K562 (cell line): ENCODE data around the gene AAK1. TPM values are rescaled to one million over a fixed set of nuclear protein-coding genes. Genes with fewer than 3 reads are reported as not detected.

Experiments used
- ATAC-seq: fragments of 200-7000 bp; cut with Tn5 transposase; 3 replicates; pipeline ENCODE4 v1.9.1; 2020; ENCODE audit warnings: moderate library complexity
- BruUV-seq: library from RNA; stranded (reverse); fragments of 400-500 nt; replicated peaks from 2 replicates; lab custom pipeline; 2021; lab: Mats Ljungman, UMichigan
- CTCF ChIA-PET: fragments of 300-600 bp; formaldehyde crosslinking; extraction: SDS; loops from one replicate; lab custom pipeline; 2021; ENCODE audit warnings: low intra/inter-chr PET ratio; lab: Yijun Ruan, JAX
- POLR2A ChIA-PET: fragments of 300-600, 350-650 bp; sonication (Branson Sonifier 250); formaldehyde crosslinking; extraction: SDS; loops from one replicate; lab custom pipeline; 2021; ENCODE audit warnings: antibody characterized with exemption, inconsistent platforms; lab: Yijun Ruan, JAX
- DNase-seq, 4 experiments: peaks; one replicate each; pipeline versions ENCODE4 v3.0.0 to v3.0.0-alpha.2; 2011 to 2018; ENCODE audit warnings: low spot score in 3 of 4, mixed read lengths in 3 of 4; ENCODE audit errors: extremely low read depth in 1 of 4
- FAIRE-seq: peaks from 2 replicates; lab custom pipeline; 2011; peaks lifted over from hg19 to GRCh38; lab: Jason Lieb, UNC
- H2AFZ ChIP-seq: 2 replicates; pipeline ENCODE4 v1.6.0; 2011; ENCODE audit warnings: low read depth, low read length, control low read depth, inconsistent platforms
- H3K27ac ChIP-seq: fragments of 200-600 bp; 3 replicates; pipeline ENCODE4 v1.8.0; 2011; ENCODE audit warnings: low read depth, mild to moderate bottlenecking, control low read depth, inconsistent platforms, low read length, moderate library complexity, mixed read lengths; ENCODE audit errors: extremely low read depth
- H3K27me3 ChIP-seq, 2 experiments: fragments of 300-600 bp in 1 of 2; 2 replicates in 1 of 2; 3 replicates in 1 of 2; pipeline versions ENCODE4 v1.6.0 to v1.8.0; 2011; ENCODE audit warnings: inconsistent platforms in 2 of 2, low read length in 2 of 2, mild to moderate bottlenecking in 1 of 2, mixed read lengths in 1 of 2, moderate library complexity in 1 of 2; ENCODE audit not compliant: control insufficient read depth in 2 of 2, insufficient read depth in 2 of 2
- H3K36me3 ChIP-seq: fragments of 300-600 bp; 3 replicates; pipeline ENCODE4 v1.8.0; 2011; ENCODE audit warnings: mild to moderate bottlenecking, low read length, inconsistent platforms; ENCODE audit not compliant: control insufficient read depth, insufficient read depth
- H3K4me1 ChIP-seq, 2 experiments: fragments of 200-600 bp in 1 of 2; replicated peaks in 1 of 2; 2 replicates in 1 of 2; 3 replicates in 1 of 2; pipeline versions ENCODE4 v1.5.1 to v1.8.0; 2011; ENCODE audit warnings: inconsistent platforms in 2 of 2, low read length in 2 of 2, mild to moderate bottlenecking in 1 of 2, mixed read lengths in 1 of 2, moderate library complexity in 1 of 2; ENCODE audit not compliant: control insufficient read depth in 2 of 2, insufficient read depth in 2 of 2
- H3K4me2 ChIP-seq: 2 replicates; pipeline ENCODE4 v1.6.1; 2011; ENCODE audit warnings: low read length, control low read depth, inconsistent platforms, mixed read lengths; ENCODE audit not compliant: insufficient read depth
- H3K4me3 ChIP-seq: fragments of 200-600 bp; sonication (generic), shearing (Covaris generic); 2 replicates; pipeline ENCODE4 v1.5.1; 2016; ENCODE audit warnings: control low read depth, inconsistent platforms
- H3K79me2 ChIP-seq: fragments of 200-600 bp; 3 replicates; pipeline ENCODE4 v1.8.0; 2011; ENCODE audit warnings: low read length, inconsistent platforms; ENCODE audit not compliant: control insufficient read depth, insufficient read depth
- H3K9ac ChIP-seq, 2 experiments: 2 replicates each; pipeline versions ENCODE4 v1.6.0 to v1.6.1; 2011; ENCODE audit warnings: low read depth in 2 of 2, low read length in 2 of 2, control low read depth in 1 of 2, inconsistent platforms in 1 of 2, mild to moderate bottlenecking in 1 of 2, mixed read lengths in 1 of 2; ENCODE audit not compliant: insufficient read depth in 1 of 2
- H3K9me1 ChIP-seq: one replicate; pipeline ENCODE4 v1.6.0; 2011; ENCODE audit warnings: inconsistent platforms, mild to moderate bottlenecking, low read length, moderate library complexity; ENCODE audit not compliant: control insufficient read depth, insufficient read depth
- H3K9me3 ChIP-seq: replicated peaks from 2 replicates; pipeline ENCODE4 v1.5.1; 2011; ENCODE audit warnings: low read depth, low read length, inconsistent platforms; ENCODE audit not compliant: control insufficient read depth, insufficient read depth
- H4K20me1 ChIP-seq: replicated peaks from 2 replicates; pipeline ENCODE4 v1.6.1; 2011; ENCODE audit warnings: low read length, inconsistent platforms, mixed read lengths; ENCODE audit not compliant: control insufficient read depth, insufficient read depth
- ARHGAP35 ChIP-seq: fragments of 450-650 bp; IDR thresholded peaks from 2 replicates; pipeline ENCODE4 v1.6.1; 2018; ENCODE audit not compliant: partially characterized antibody
- BCL6 ChIP-seq: fragments of 250-450 bp; sonication (Bioruptor Pico); IDR thresholded peaks from 2 replicates; pipeline ENCODE4 v1.4.0; 2020
- EP300 ChIP-seq: IDR thresholded peaks from 2 replicates; pipeline ENCODE4 v1.6.1; 2012; ENCODE audit warnings: low read length, improper control_type of control experiment
- ERF ChIP-seq: fragments of 450-650 bp; formaldehyde crosslinking; IDR thresholded peaks from 2 replicates; pipeline ENCODE4 v1.4.0; 2020; ENCODE audit warnings: mild to moderate bottlenecking, mixed read lengths
- HNRNPK ChIP-seq: fragments of 200-400 bp; formaldehyde crosslinking; IDR thresholded peaks from one replicate; pipeline ENCODE4 v1.6.1; 2018; ENCODE audit warnings: mild to moderate bottlenecking, low read depth, low read length; ENCODE audit not compliant: poor library complexity, severe bottlenecking
- ID3 ChIP-seq, 2 experiments: fragments of 250-450 bp in 1 of 2; fragments of 450-650 bp in 1 of 2; sonication (Bioruptor Pico) in 1 of 2; IDR thresholded peaks; 2 replicates each; pipeline versions ENCODE4 v1.6.1 to v1.8.0; 2016 to 2021; ENCODE audit warnings: mild to moderate bottlenecking in 2 of 2, moderate library complexity in 2 of 2, missing compliant biosample characterization in 1 of 2, missing genetic modification characterization in 1 of 2
- LCOR ChIP-seq: sonication (generic); formaldehyde crosslinking; IDR thresholded peaks from 2 replicates; pipeline ENCODE4 v1.8.0; 2022; ENCODE audit warnings: mild to moderate bottlenecking, missing genetic modification reagents
- MLLT1 ChIP-seq, 2 experiments: fragments of 450-650 bp; IDR thresholded peaks; 2 replicates each; pipeline ENCODE4 v1.6.1; 2016
- NBN ChIP-seq: fragments of 450-650 bp; IDR thresholded peaks from 2 replicates; pipeline ENCODE4 v1.6.1; 2016; ENCODE audit warnings: low read depth, mild to moderate bottlenecking
- NCOR1 ChIP-seq: fragments of 450-650 bp; IDR thresholded peaks from 2 replicates; pipeline ENCODE4 v1.6.1; 2016; ENCODE audit warnings: mild to moderate bottlenecking, moderate library complexity
- NR2F6 ChIP-seq: fragments of 450-650 bp; formaldehyde crosslinking; IDR thresholded peaks from 2 replicates; pipeline ENCODE4 v1.4.0; 2020; ENCODE audit warnings: mild to moderate bottlenecking
- PRMT5 ChIP-seq: sonication (generic); formaldehyde crosslinking; IDR thresholded peaks from 2 replicates; pipeline ENCODE4 v1.5.0; 2020; ENCODE audit warnings: missing genetic modification reagents
- PTRF ChIP-seq: fragments of 450-650 bp; IDR thresholded peaks from 2 replicates; pipeline ENCODE4 v1.6.1; 2016; ENCODE audit warnings: mild to moderate bottlenecking, missing genetic modification characterization, missing compliant biosample characterization
- ZFP1 ChIP-seq: fragments of 450-650 bp; formaldehyde crosslinking; IDR thresholded peaks from 2 replicates; pipeline ENCODE4 v1.4.0; 2020; ENCODE audit warnings: mild to moderate bottlenecking, mixed read lengths
- ZNF354B ChIP-seq: fragments of 250-450 bp; sonication (Bioruptor Pico); IDR thresholded peaks from 2 replicates; pipeline ENCODE4 v1.4.0; 2020
- ZNF551 ChIP-seq: fragments of 250-450 bp; sonication (Bioruptor Pico); IDR thresholded peaks from 2 replicates; pipeline ENCODE4 v1.5.0; 2021; ENCODE audit warnings: mild to moderate bottlenecking, moderate library complexity
- ZNF766 ChIP-seq: fragments of 200-800 bp; sonication (Bioruptor generic); conservative IDR thresholded peaks from 2 replicates; pipeline ENCODE4 v1.6.1; 2016; ENCODE audit warnings: missing genetic modification characterization, missing compliant biosample characterization
- WGBS: fragments of 100-300 bp; shearing (Covaris generic); methylation state at CpG from one replicate; pipeline ENCODE4 v1.1.6; 2016; ENCODE audit warnings: low coverage, mixed read lengths; ENCODE audit not compliant: insufficient coverage; ENCODE audit errors: missing lambda C conversion rate; 5-methylcytosine and 5-hydroxymethylcytosine counted together
- in situ Hi-C: fragments of 300-500 bp; cut with MboI; formaldehyde crosslinking; loops from 4 replicates; pipeline ENCODE4 v1.15.0; 2018; ENCODE audit warnings: inconsistent platforms, mixed read lengths
- intact Hi-C: fragments of 100-400 bp; cut with micrococcal nuclease; formaldehyde crosslinking; loops from 2 replicates; pipeline ENCODE4 v1.14.2; 2022
- polyA plus RNA-seq, 8 experiments: library from polyadenylated mRNA; depleted of rRNA in 4 of 8; stranded (reverse) in 5 of 8; unstranded in 3 of 8; fragments of >200 nt; fragmentation: Nextera tagmentation in 2 of 8; fragmentation: Illumina TruSeq in 1 of 8; extraction: Ambion mirVana in 2 of 8; extraction: Trizol in 1 of 8; gene quantifications; 2 replicates each; pipeline versions ENCODE4 v1.2.1 to v1.2.3, GENCODE V29; 2011 to 2014; ENCODE audit warnings: inconsistent platforms in 1 of 8, missing spikeins in 1 of 8
- total RNA-seq, 7 experiments: library from RNA; depleted of rRNA in 6 of 7; stranded (reverse); fragments of >200 nt in 6 of 7; fragmentation: Illumina TruSeq in 2 of 7; extraction: Trizol in 2 of 7; gene quantifications; 2 replicates each; pipeline versions ENCODE4 v1.2.1 to v1.2.3, GENCODE V29; 2011 to 2021; ENCODE audit warnings: low replicate concordance in 1 of 7
- TF ChIP-seq, protein P1 (sequence below): sonication (generic); formaldehyde crosslinking; IDR thresholded peaks from 2 replicates; pipeline ENCODE4 v1.8.1; 2022; ENCODE audit warnings: missing genetic modification reagents

AAK1 gene
- total and polyA plus RNA-seq, 9 of the 15 experiments (the other 6 are each of a cell fraction or from before 2014, with no cell fraction given): 0.89 to 17.1 (median 6.0) TPM

GRCh38 chr2:69677914-69678313 lies 34.4 kb upstream of the AAK1 start (continued):
- TF ChIP-seq ZNF766 (CRISPR knock-in tag) (0 out of 2 replicates have a peak, but pooled peaks have one; percentile 35), ZNF354B (peak; percentile 91)
- TF ChIP-seq, all 486 proteins: peak for 3

DNA sequence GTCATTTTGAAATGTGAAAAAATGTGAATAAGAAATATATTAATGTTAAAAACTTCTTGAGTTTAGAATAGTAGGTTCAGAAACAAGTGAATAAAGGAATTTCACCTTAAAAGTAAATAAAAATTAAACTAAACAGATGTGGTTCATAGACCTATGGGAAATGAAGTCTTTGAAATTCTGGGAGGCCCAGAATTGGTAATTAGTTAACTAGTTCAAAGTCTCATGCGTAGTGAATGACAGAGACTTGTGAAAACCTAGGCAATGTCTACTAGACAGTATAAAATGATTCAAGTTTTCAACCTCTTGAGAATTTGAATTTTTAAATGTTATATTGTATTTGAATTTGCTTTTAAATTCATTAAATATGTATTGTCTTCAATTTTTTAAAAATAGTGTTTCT lies 32.6 kb upstream of the AAK1 start:
- no TSS peak for BruUV-seq
- Histone ChIP-seq H3K9me1 (no peaks in the 10 kb centered on the region), H4K20me1 (no peaks in the 10 kb centered on the region), H3K9me3 (no peaks in the 10 kb centered on the region), H2AFZ (peak overlapping the region; percentile 20; the same call in 1 of the 2 replicates), H3K4me2 (no peak overlapping the region), H3K27me3 (no peaks in the 10 kb centered on the region), H3K9ac (no peak overlapping the region), H3K36me3 (no peaks in the 10 kb centered on the region), H3K27ac (no peak overlapping the region; the same call in 2 of the 3 replicates), H3K4me1 (no peaks in the 10 kb centered on the region; a peak in 3 of 5 replicates)
- ATAC-seq (no peak), FAIRE-seq (no peak), DNase-seq (no peak)
- WGBS: 100% methylated on average over 1 of the region's 1 CpG
- intact Hi-C loops: no loop called here
- CTCF ChIA-PET: no interaction called here
- in situ Hi-C loops: no loop called here
- no peak for TF ChIP-seq MLLT1 (IDR thresholded peaks at IDR 0.05)
- TF ChIP-seq ZNF551 (CRISPR knock-in tag): no peak
- TF ChIP-seq ID3 (CRISPR knock-in tag; IDR thresholded peaks at IDR 0.05): no peak
- TF ChIP-seq ID3 (tag; IDR thresholded peaks at IDR 0.05): no peak
- TF ChIP-seq LCOR (CRISPR knock-in tag): no peak
- TF ChIP-seq HNRNPK: no peak
- TF ChIP-seq NCOR1: no peak
- no peak for TF ChIP-seq ZNF354B
- no peak for TF ChIP-seq PTRF
- TF ChIP-seq, protein P1, sequence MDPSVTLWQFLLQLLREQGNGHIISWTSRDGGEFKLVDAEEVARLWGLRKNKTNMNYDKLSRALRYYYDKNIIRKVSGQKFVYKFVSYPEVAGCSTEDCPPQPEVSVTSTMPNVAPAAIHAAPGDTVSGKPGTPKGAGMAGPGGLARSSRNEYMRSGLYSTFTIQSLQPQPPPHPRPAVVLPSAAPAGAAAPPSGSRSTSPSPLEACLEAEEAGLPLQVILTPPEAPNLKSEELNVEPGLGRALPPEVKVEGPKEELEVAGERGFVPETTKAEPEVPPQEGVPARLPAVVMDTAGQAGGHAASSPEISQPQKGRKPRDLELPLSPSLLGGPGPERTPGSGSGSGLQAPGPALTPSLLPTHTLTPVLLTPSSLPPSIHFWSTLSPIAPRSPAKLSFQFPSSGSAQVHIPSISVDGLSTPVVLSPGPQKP: no peak
- no peak for TF ChIP-seq BCL6 (CRISPR knock-in tag)
- TF ChIP-seq EP300: no peak
- no peak for TF ChIP-seq PRMT5 (CRISPR knock-in tag)
- no peak for TF ChIP-seq ZFP1 (CRISPR knock-in tag)
- no peak for TF ChIP-seq ARHGAP35
- no peak for TF ChIP-seq NBN
- TF ChIP-seq ERF (CRISPR knock-in tag): no peak
- no peak for TF ChIP-seq NR2F6 (CRISPR knock-in tag)
- TF ChIP-seq, all 486 proteins: peak for 0
- Histone ChIP-seq H3K79me2 (no peaks in the 10 kb centered on the region), H3K4me3 (no peak overlapping the region)
- POLR2A ChIA-PET: no interaction called here
